K562 (cell line): ENCODE data around the gene CARM1. TPM values are rescaled to one million over a fixed set of nuclear protein-coding genes. Genes with fewer than 3 reads are reported as not detected.

Experiments
- CREBBP ChIP-seq: IDR thresholded peaks from one replicate; pipeline ENCODE4 v1.6.1; 2012; ENCODE audit warnings: low read depth, mild to moderate bottlenecking, control low read depth, inconsistent platforms, low read length
- DPF2 ChIP-seq: fragments of 450-650 bp; IDR thresholded peaks from 2 replicates; pipeline ENCODE4 v1.6.1; 2016
- FOS ChIP-seq: IDR thresholded peaks from 3 replicates; pipeline ENCODE4 v1.6.1; 2011; ENCODE audit not compliant: insufficient read length; ENCODE audit errors: extremely low read depth
- HDAC1 ChIP-seq, 2 experiments: fragments of 450-650 bp; IDR thresholded peaks; 2 replicates each; pipeline ENCODE4 v1.6.1; 2016 to 2017; ENCODE audit warnings: inconsistent platforms in 1 of 2, mild to moderate bottlenecking in 1 of 2, moderate library complexity in 1 of 2
- NR0B1 ChIP-seq: fragments of 450-650 bp; IDR thresholded peaks from one replicate; pipeline ENCODE4 v1.6.1; 2018; ENCODE audit warnings: mild to moderate bottlenecking, moderate library complexity; ENCODE audit not compliant: partially characterized antibody
- PHB ChIP-seq: fragments of 250-450 bp; sonication (Bioruptor Pico); IDR thresholded peaks from 2 replicates; pipeline ENCODE4 v1.5.0; 2021
- SRF ChIP-seq, 2 experiments: fragments of 250-450, 450-650 bp in 1 of 2; sonication (Bioruptor Pico) in 1 of 2; sonication (generic) in 1 of 2; formaldehyde crosslinking; IDR thresholded peaks; 2 replicates each; pipeline versions ENCODE4 v1.5.0 to v1.5.1; 2020 to 2022; ENCODE audit warnings: mild to moderate bottlenecking in 1 of 2, missing genetic modification reagents in 1 of 2
- ZNF507 ChIP-seq: conservative IDR thresholded peaks from 2 replicates; pipeline ENCODE4 v1.6.1; 2017; ENCODE audit warnings: missing genetic modification characterization, missing compliant biosample characterization
- ZNF639 ChIP-seq, 2 experiments: fragments of 200-800 bp in 1 of 2; sonication (Bioruptor generic) in 1 of 2; sonication (generic) in 1 of 2; formaldehyde crosslinking in 1 of 2; IDR thresholded peaks in 1 of 2; conservative IDR thresholded peaks in 1 of 2; 2 replicates each; pipeline versions ENCODE4 v1.5.0 to v1.6.1; 2016 to 2020; ENCODE audit warnings: missing compliant biosample characterization in 1 of 2, missing genetic modification characterization in 1 of 2, missing genetic modification reagents in 1 of 2
- polyA plus RNA-seq, 8 experiments: library from polyadenylated mRNA; depleted of rRNA in 4 of 8; stranded (reverse) in 5 of 8; unstranded in 3 of 8; fragments of >200 nt; fragmentation: Nextera tagmentation in 2 of 8; fragmentation: Illumina TruSeq in 1 of 8; extraction: Ambion mirVana in 2 of 8; extraction: Trizol in 1 of 8; gene quantifications; 2 replicates each; pipeline versions ENCODE4 v1.2.1 to v1.2.3, GENCODE V29; 2011 to 2014; ENCODE audit warnings: inconsistent platforms in 1 of 8, missing spikeins in 1 of 8
- total RNA-seq, 7 experiments: library from RNA; depleted of rRNA in 6 of 7; stranded (reverse); fragments of >200 nt in 6 of 7; fragmentation: Illumina TruSeq in 2 of 7; extraction: Trizol in 2 of 7; gene quantifications; 2 replicates each; pipeline versions ENCODE4 v1.2.1 to v1.2.3, GENCODE V29; 2011 to 2021; ENCODE audit warnings: low replicate concordance in 1 of 7
- TF ChIP-seq, protein P1 (sequence below): fragments of 450-650 bp; conservative IDR thresholded peaks from 2 replicates; pipeline ENCODE4 v1.6.1; 2016; ENCODE audit warnings: missing genetic modification characterization, low read depth, mild to moderate bottlenecking, control low read depth, missing compliant biosample characterization
- TF ChIP-seq, protein P2 (sequence below): fragments of 250-450 bp; sonication (Bioruptor Pico); IDR thresholded peaks from 2 replicates; pipeline ENCODE4 v1.4.0; 2020
- TF ChIP-seq, protein P3 (sequence below): sonication (generic); formaldehyde crosslinking; IDR thresholded peaks from 2 replicates; pipeline ENCODE4 v1.8.1; 2023; ENCODE audit warnings: mild to moderate bottlenecking, missing genetic modification reagents

CARM1 gene
- total and polyA plus RNA-seq, 9 of the 15 experiments (the other 6 are each of a cell fraction or from before 2014, with no cell fraction given), result 0.36 to 86.0 (median 29.7) TPM

- TF ChIP-seq, protein P1, sequence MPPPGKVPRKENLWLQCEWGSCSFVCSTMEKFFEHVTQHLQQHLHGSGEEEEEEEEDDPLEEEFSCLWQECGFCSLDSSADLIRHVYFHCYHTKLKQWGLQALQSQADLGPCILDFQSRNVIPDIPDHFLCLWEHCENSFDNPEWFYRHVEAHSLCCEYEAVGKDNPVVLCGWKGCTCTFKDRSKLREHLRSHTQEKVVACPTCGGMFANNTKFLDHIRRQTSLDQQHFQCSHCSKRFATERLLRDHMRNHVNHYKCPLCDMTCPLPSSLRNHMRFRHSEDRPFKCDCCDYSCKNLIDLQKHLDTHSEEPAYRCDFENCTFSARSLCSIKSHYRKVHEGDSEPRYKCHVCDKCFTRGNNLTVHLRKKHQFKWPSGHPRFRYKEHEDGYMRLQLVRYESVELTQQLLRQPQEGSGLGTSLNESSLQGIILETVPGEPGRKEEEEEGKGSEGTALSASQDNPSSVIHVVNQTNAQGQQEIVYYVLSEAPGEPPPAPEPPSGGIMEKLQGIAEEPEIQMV, result no peak
- peak in 1 of 2 experiments; percentile 98; a peak in 2 of 4 replicates for TF ChIP-seq ZNF639 (CRISPR knock-in tag; conservative IDR thresholded peaks at IDR 0.05 in 1 of 2, IDR thresholded peaks at IDR 0.05 in 1 of 2)
- no peak for TF ChIP-seq CREBBP
- TF ChIP-seq SRF (CRISPR knock-in tag; IDR thresholded peaks at IDR 0.05), result peak in 1 of 2 experiments; percentile 65; a peak in 2 of 4 replicates
- no peak for TF ChIP-seq ZNF507 (tag)
- no peak for TF ChIP-seq NR0B1
- TF ChIP-seq DPF2, result no peak
- TF ChIP-seq FOS, result no peak
- TF ChIP-seq, protein P2, sequence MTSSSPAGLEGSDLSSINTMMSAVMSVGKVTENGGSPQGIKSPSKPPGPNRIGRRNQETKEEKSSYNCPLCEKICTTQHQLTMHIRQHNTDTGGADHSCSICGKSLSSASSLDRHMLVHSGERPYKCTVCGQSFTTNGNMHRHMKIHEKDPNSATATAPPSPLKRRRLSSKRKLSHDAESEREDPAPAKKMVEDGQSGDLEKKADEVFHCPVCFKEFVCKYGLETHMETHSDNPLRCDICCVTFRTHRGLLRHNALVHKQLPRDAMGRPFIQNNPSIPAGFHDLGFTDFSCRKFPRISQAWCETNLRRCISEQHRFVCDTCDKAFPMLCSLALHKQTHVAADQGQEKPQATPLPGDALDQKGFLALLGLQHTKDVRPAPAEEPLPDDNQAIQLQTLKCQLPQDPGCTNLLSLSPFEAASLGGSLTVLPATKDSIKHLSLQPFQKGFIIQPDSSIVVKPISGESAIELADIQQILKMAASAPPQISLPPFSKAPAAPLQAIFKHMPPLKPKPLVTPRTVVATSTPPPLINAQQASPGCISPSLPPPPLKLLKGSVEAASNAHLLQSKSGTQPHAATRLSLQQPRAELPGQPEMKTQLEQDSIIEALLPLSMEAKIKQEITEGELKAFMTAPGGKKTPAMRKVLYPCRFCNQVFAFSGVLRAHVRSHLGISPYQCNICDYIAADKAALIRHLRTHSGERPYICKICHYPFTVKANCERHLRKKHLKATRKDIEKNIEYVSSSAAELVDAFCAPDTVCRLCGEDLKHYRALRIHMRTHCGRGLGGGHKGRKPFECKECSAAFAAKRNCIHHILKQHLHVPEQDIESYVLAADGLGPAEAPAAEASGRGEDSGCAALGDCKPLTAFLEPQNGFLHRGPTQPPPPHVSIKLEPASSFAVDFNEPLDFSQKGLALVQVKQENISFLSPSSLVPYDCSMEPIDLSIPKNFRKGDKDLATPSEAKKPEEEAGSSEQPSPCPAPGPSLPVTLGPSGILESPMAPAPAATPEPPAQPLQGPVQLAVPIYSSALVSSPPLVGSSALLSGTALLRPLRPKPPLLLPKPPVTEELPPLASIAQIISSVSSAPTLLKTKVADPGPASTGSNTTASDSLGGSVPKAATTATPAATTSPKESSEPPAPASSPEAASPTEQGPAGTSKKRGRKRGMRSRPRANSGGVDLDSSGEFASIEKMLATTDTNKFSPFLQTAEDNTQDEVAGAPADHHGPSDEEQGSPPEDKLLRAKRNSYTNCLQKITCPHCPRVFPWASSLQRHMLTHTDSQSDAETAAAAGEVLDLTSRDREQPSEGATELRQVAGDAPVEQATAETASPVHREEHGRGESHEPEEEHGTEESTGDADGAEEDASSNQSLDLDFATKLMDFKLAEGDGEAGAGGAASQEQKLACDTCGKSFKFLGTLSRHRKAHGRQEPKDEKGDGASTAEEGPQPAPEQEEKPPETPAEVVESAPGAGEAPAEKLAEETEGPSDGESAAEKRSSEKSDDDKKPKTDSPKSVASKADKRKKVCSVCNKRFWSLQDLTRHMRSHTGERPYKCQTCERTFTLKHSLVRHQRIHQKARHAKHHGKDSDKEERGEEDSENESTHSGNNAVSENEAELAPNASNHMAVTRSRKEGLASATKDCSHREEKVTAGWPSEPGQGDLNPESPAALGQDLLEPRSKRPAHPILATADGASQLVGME (CRISPR knock-in tag), result no peak
- TF ChIP-seq, protein P3, sequence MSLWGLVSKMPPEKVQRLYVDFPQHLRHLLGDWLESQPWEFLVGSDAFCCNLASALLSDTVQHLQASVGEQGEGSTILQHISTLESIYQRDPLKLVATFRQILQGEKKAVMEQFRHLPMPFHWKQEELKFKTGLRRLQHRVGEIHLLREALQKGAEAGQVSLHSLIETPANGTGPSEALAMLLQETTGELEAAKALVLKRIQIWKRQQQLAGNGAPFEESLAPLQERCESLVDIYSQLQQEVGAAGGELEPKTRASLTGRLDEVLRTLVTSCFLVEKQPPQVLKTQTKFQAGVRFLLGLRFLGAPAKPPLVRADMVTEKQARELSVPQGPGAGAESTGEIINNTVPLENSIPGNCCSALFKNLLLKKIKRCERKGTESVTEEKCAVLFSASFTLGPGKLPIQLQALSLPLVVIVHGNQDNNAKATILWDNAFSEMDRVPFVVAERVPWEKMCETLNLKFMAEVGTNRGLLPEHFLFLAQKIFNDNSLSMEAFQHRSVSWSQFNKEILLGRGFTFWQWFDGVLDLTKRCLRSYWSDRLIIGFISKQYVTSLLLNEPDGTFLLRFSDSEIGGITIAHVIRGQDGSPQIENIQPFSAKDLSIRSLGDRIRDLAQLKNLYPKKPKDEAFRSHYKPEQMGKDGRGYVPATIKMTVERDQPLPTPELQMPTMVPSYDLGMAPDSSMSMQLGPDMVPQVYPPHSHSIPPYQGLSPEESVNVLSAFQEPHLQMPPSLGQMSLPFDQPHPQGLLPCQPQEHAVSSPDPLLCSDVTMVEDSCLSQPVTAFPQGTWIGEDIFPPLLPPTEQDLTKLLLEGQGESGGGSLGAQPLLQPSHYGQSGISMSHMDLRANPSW (CRISPR knock-in tag), result 0 out of 2 replicates have a peak, but pooled peaks have one; percentile 57
- TF ChIP-seq PHB, result 0 out of 2 replicates have a peak, but pooled peaks have one; percentile 67
- peak in 1 of 2 experiments; percentile 54; a peak in 1 of 4 replicates for TF ChIP-seq HDAC1 (IDR thresholded peaks at IDR 0.05)
Observed at GRCh38 chr19:10960314-10961072, 89.1 kb downstream of the CARM1 start, which contains the start of gene SMARCA4 (continued).
